ENCODE data around the gene NSRP1. TPM values are rescaled to one million over a fixed set of nuclear protein-coding genes. Genes with fewer than 3 reads are reported as not detected.

NSRP1 gene
- total and polyA plus RNA-seq, 10 of the 15 experiments (the other 5 are each of a cell fraction or from before 2014, with no cell fraction given), result 12.5 to 69.7 (median 37.8) TPM

GRCh38 chr17:30197416-30197815 lies 80.8 kb downstream of the NSRP1 start (continued):
- TF ChIP-seq, protein P1, sequence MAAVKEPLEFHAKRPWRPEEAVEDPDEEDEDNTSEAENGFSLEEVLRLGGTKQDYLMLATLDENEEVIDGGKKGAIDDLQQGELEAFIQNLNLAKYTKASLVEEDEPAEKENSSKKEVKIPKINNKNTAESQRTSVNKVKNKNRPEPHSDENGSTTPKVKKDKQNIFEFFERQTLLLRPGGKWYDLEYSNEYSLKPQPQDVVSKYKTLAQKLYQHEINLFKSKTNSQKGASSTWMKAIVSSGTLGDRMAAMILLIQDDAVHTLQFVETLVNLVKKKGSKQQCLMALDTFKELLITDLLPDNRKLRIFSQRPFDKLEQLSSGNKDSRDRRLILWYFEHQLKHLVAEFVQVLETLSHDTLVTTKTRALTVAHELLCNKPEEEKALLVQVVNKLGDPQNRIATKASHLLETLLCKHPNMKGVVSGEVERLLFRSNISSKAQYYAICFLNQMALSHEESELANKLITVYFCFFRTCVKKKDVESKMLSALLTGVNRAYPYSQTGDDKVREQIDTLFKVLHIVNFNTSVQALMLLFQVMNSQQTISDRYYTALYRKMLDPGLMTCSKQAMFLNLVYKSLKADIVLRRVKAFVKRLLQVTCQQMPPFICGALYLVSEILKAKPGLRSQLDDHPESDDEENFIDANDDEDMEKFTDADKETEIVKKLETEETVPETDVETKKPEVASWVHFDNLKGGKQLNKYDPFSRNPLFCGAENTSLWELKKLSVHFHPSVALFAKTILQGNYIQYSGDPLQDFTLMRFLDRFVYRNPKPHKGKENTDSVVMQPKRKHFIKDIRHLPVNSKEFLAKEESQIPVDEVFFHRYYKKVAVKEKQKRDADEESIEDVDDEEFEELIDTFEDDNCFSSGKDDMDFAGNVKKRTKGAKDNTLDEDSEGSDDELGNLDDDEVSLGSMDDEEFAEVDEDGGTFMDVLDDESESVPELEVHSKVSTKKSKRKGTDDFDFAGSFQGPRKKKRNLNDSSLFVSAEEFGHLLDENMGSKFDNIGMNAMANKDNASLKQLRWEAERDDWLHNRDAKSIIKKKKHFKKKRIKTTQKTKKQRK (IDR thresholded peaks at IDR 0.05; ENCODE audit: low read depth, low read length), result no peak

- 55% methylated on average over 5 of the region's 5 CpGs for WGBS (ENCODE audit: insufficient coverage, insufficient replicate concordance, low lambda C conversion rate, missing lambda C conversion rate)
- in situ Hi-C loops (cut with MboI), result no loop called here
- FAIRE-seq, result no peak
- intact Hi-C loops (cut with micrococcal nuclease; ENCODE audit: unreplicated experiment), result no loop called here
- CTCF ChIA-PET, result interaction anchor here (1.1 kb wide), 1 partner anchor 61 kb away, joined by 3 read pairs; no protein-coding TSS in a partner anchor
- peaks cover 7% of the 10 kb centered on the region; the same call in 1 of the 2 replicates for H3K4me1 ChIP-seq (ENCODE audit: control insufficient read depth, insufficient read depth, low read length)
- no peak for ATAC-seq
- RAD21 ChIA-PET (ENCODE audit: unreplicated experiment), result interaction anchor here (0.9 kb wide), 1 partner anchor 35 kb away, joined by 4 read pairs; no protein-coding TSS in a partner anchor
- no peak overlapping the region for H3K4me2 ChIP-seq (ENCODE audit: control insufficient read depth, insufficient read depth)
- no peaks in the 10 kb centered on the region for H3K27me3 ChIP-seq (replicated peaks in 1 of 2; ENCODE audit: control insufficient read depth in 2 of 2, insufficient read depth in 2 of 2, low read length in 1 of 2)
- SMC1A ChIA-PET (ENCODE audit: uncharacterized antibody, unreplicated experiment), result interaction anchor here (1.0 kb wide), 1 partner anchor 73 kb away, joined by 3 read pairs; no protein-coding TSS in a partner anchor
- no peak overlapping the region for H3K4me3 ChIP-seq
- H3K79me2 ChIP-seq (ENCODE audit: control insufficient read depth, insufficient read depth, low read length), result no peaks in the 10 kb centered on the region
- no TSS peak for BruUV-seq (replicated peaks)
- H3K36me3 ChIP-seq (ENCODE audit: control insufficient read depth in 2 of 2, insufficient read depth in 2 of 2, low read length in 1 of 2), result no peaks in the 10 kb centered on the region
- H3K27ac ChIP-seq (ENCODE audit: control insufficient read depth, insufficient read depth), result no peak overlapping the region
- no peak overlapping the region for H2AFZ ChIP-seq (ENCODE audit: control insufficient read depth, low read depth, low read length)
- no peak for DNase-seq (ENCODE audit: low read depth, low spot score)
- H3K9me3 ChIP-seq (replicated peaks; ENCODE audit: control insufficient read depth, insufficient read depth, low read length), result no peaks in the 10 kb centered on the region
- H4K20me1 ChIP-seq (ENCODE audit: control insufficient read depth, insufficient read depth), result no peaks in the 10 kb centered on the region
- H3K9ac ChIP-seq (ENCODE audit: control insufficient read depth, insufficient read depth, low read length), result no peak overlapping the region
- POLR2A ChIA-PET, result interaction anchor here (0.6 kb wide), 1 partner anchor 561 kb away, joined by 3 read pairs; no protein-coding TSS in a partner anchor
- TF ChIP-seq MYB (IDR thresholded peaks at IDR 0.05; ENCODE audit: borderline replicate concordance, low read depth, low read length) (no peak), STAT1 (conservative IDR thresholded peaks at IDR 0.05) (no peak), PAX5 (IDR thresholded peaks at IDR 0.05; ENCODE audit: borderline replicate concordance, low read depth, low read length) (no peak), ZNF274 (IDR thresholded peaks at IDR 0.05; ENCODE audit: insufficient read depth, insufficient read length) (no peak), LARP7 (IDR thresholded peaks at IDR 0.05) (no peak), PBX3 (IDR thresholded peaks at IDR 0.05; ENCODE audit: insufficient replicate concordance, low read depth, low read length) (no peak), FOS (IDR thresholded peaks at IDR 0.05; ENCODE audit: borderline replicate concordance, extremely low read depth, insufficient read length) (no peak), IRF3 (IDR thresholded peaks at IDR 0.05) (no peak), ATF7 (IDR thresholded peaks at IDR 0.05; ENCODE audit: low read depth) (no peak), BCL11A (IDR thresholded peaks at IDR 0.05; ENCODE audit: low read depth, low read length) (no peak), JUND (IDR thresholded peaks at IDR 0.05; ENCODE audit: low read depth, low read length) (no peak)
- TF ChIP-seq, protein P2, sequence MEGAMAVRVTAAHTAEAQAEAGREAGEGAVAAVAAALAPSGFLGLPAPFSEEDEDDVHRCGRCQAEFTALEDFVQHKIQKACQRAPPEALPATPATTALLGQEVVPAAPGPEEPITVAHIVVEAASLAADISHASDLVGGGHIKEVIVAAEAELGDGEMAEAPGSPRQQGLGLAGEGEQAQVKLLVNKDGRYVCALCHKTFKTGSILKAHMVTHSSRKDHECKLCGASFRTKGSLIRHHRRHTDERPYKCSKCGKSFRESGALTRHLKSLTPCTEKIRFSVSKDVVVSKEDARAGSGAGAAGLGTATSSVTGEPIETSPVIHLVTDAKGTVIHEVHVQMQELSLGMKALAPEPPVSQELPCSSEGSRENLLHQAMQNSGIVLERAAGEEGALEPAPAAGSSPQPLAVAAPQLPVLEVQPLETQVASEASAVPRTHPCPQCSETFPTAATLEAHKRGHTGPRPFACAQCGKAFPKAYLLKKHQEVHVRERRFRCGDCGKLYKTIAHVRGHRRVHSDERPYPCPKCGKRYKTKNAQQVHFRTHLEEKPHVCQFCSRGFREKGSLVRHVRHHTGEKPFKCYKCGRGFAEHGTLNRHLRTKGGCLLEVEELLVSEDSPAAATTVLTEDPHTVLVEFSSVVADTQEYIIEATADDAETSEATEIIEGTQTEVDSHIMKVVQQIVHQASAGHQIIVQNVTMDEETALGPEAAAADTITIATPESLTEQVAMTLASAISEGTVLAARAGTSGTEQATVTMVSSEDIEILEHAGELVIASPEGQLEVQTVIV (IDR thresholded peaks at IDR 0.05; ENCODE audit: borderline replicate concordance, partially characterized antibody), result no peak
Measured at GRCh38 chr17:30199600-30199999, 83.0 kb downstream of the NSRP1 start.
